NCI-H1417 treated with DMSO at 0.1 percent for 48 hours (cell line): ENCODE results near the gene YBX1.
"Not testable (repeated sequence)": the region's sequence is repeated elsewhere in the genome, so short reads cannot be mapped to it uniquely, and the experiment has no call there.

Experiments used
- DNase-seq: peaks from one replicate; lab custom pipeline; 2025; lab: John Stamatoyannopoulos, UW

YBX1 gene

DNA sequence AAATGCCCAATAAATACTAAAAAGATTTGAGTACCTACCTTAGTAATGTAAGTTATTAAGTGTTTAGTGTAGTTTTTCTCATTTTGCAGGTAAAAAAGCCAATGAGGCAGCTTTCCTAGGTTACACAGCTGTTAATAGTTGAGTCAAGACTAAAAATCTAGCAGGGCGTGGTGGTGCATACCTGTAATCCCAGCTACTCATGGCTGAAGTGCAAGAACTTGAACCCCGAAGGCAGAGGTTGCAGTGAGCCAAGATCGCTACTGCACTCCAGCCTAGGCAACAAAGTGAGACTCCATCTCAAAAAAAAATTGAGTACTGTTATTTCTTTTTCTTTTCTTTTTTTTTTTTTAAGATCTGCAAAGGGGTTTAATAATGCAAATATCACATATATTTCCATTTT, 7.7 kb downstream of the YBX1 start:
- DNase-seq: no peak

DNA sequence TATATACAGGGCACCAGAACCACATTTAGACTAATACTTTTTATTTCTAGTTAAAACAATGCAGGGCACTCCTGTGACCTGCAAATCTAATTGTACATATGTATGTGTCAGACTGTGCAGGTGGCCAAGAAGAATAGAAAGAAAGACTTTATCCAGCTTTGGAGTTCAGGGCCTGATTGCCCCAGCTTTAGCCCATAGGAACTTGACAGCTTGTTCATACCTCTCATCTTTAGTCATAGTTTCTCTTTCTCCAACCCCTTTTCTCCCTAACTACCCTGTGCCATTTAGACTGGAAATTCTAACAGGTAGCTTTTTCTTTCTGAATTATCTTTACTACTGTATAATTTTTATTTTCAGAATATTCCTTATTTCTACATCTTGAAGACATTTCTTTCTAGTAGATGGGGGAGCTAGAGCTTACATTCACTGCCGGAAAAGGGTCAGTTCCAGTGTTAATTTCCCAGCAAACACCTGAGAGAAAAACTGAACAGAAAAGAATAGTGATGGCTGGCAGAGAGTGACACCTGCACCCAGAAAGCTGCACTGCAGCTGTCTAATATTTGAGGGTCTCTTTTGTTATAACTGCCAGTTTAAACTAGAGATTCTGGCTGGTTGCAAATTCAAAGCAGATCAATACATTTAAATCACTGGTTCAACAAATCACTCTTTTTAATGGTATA, 8.4 kb downstream of the YBX1 start:
- DNase-seq: no peak

DNA sequence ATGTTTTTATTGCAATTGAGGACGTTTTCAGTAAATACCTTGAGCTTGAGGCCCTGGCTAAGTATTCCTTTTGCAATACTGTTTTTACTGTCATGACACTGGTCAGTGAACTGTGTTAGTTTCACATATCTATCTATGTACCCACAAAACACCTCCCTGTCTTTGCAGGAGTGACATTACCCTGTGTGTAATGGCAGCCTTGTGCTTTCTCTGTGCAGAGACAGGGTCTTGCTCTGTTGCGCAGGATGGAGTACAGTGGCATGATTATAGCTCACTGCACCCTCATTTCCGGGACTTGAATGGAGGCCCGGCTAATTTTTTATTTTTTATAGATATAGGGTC, 8.9 kb downstream of the YBX1 start:
- DNase-seq: no peak

DNA sequence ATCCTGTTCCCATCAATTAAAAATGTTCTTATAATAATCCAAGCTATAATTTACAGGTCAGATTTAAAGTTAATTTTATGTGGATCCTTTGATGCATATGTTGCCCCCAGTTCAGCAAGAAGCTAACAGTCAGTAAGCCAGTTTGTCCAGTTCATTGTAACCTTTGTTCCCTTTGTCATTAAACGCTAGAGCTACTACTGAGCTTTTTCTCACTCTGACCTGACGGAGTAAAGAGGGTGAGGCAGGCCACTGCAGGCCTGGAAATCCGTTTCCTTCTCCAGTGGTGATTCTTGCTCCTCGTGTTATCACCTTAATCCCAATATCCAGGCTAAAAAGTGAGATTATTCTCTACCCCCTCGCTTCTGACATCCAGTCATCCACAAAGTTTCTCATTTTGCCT, 10.2 kb downstream of the YBX1 start:
- no peak for DNase-seq

DNA sequence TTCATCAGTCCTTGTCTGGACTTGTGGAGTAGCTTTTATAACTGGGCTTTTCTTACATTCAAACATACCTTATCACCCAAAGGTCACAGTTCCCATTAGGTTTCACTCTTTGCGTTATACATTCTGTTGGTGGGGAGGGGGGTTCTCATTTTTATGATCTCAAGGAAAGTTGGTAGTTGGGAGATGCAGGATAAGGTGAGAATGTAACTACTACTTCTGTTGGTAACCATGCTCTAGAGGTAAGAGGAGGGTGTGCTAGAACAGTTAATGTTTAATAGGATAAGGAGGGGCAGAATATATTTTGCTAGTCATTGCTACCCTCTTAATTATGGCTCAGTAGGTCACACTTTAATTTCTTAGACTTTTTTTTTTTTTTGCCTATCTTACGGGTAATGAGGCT, 10.7 kb downstream of the YBX1 start:
- no peak for DNase-seq

DNA sequence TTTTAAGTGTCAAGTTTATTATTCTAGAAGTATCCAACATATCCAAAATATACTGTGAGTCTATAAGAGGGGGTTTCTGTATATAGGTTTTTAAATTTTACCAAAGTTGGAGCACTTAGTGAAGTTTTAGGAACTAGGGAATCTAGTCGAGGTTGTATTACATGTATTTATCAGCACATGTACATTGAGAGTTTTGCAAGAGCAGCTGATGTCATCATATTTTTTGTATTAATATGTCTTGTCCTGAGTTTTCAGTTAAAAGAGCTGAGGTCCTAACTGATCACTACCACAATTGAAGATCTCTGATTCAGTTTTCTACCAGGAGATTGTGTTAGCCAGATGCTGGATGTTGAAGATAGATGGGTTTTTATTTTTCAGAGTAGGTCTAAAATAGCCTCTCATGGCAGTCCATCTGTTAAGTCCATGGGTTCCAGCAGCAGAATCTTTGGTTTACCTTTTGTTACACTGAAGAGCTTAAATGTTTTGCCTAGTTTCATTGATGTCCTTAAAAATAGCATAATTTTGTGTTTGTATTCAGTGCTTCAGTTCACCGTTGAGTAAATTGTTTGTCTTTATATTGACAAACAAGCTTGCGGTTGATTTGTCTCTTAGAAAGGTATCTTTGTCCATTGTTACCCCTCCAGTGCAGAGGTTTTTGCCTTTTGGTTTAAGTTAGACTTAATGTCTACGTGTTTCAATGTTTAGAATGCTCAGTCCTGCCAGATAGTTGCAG, 16.0 kb downstream of the YBX1 start:
- no peak for DNase-seq

DNA sequence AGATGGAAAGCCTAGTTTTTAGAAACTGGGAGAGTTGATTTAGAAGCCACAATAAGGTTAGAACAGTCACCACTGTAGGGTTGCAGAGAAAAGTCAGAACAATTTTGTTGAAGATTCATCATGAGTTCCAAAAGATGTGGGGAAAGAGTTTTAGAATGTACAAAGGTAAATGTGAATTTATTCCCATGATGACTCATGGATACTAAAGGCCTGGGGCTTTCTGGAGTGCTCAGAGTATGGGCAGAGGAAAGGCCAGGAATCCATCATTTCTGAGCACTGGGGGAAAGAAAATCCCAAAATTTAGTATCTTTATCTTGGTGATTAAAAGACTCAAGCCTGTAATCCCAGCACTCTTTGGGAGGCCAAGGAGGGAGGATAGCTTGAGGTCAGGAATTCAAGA, 17.8 kb downstream of the YBX1 start:
- no peak for DNase-seq

DNA sequence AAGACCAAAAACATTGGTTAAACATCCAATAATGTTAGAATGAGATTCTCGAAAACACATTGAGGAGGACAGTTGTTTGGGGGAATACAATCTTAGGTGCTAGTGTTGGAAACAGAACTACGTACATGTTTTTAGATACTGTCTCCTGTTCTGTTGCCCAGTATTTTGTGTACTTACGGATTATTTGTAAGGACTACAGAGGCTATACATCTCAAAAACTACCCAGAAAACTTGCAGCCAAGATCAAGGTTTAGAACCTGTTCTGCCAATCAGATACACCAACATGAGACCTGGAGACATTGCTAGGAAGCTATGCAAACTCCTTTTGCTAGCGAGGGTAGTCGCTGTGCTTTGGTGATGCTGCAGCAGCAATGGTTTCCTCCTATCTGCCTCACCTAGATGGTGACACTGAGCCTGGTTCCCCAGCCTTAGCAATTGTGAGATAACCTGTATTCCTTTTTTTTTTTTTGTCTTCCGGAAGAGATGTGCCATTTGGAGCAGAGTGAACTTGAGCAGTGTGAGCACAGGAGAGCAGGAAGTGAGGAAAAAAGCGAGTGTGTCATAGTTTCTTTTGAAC, 21.8 kb downstream of the YBX1 start:
- no peak for DNase-seq

DNA sequence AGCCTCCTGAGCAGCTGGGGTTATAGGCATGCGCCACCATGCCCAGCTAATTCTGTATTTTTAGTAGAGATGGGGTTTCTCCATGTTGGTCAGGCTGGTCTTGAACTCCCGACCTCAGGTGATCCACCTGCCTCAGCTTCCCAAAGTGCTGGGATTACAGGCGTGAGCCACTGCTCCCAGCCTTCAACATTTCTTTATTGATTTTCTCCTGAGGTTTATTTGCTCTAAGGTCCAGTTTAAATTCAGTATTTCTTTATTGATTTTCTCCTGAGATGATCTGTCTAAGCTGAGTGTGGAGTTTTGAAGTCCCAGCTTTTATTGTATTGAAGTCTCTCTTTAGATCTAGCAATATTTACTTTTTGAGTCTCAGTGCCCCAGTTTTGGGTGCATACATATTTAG, 30.6 kb downstream of the YBX1 start:
- DNase-seq: not testable (repeated sequence)

DNA sequence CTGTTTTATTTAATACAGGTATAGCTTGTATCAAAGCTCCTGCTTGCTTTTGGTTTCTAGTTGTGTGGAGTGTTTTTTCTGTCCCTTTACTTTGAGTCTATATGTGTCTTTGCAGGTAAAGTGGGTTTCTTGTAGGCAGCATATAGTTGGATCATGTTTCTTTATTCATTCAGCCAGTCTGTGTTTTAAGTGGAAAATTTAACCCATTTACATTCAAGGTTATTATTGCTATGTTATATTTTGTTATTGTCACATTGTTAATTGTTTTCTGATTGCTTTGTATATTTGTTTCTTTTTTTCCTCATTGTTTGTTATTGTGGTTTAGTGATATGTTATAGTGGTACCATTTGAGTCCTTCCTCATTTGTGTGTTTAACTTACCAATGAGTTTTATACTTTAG, 31.1 kb downstream of the YBX1 start:
- DNase-seq: no peak

DNA sequence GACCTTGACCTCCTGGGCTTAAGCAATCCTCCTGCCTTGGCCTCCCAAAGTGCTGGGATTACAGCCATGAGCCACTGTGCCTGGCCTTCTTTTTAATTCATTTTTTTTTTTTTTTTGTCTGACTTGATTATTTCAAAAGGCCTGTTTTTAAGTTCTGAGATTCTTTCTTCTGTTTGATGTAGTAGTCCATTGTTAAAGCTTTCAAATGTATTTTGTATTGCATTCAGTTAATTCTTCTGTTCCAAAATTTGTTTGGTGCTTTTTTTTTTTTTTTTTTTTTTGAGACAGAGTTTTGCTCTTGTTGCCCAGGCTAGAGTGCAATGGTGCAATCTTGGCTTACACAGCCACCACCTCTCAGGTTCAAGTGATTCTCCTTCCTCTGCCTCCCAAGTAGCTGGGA, 32.2 kb downstream of the YBX1 start:
- DNase-seq: not testable (repeated sequence)

DNA sequence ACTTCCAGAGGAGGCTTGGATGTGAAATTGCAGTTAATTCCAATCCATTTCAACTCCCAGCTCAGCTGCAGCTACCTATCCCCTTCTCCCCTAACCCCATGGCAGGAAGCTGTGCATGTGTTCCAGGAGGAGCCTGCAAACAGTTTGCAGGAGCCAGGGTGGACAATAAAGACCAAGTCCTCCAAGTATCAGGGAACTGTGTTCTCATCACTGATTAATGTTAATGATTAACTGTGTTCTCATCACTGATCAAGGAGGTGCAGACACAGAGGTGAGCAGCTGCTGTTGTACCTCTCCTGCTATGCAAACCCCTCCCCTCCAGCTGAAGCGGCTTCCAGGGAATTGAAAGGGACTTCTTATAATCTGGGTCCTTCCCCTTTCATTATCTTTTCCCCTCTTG, 38.6 kb downstream of the YBX1 start:
- no peak for DNase-seq

DNA sequence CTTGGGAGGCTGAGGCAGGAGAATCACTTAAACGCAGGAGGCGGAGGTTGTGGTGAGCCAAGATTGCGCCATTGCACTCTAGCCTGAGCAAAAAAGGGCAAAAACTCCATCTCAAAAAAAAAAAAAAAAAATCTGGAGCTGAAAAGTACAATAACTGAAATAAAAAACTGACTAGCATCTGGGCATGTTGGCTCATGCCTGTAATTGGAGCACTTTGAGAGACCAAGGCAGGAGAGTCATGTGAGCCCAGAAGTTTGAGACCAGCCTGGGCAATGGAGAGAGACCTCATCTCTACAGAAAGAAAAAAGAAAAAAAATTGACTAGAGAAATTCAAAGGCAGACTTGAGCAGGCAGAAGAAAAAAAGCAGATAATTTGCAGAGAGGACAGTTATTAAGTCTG, 39.7 kb downstream of the YBX1 start:
- no peak for DNase-seq

DNA sequence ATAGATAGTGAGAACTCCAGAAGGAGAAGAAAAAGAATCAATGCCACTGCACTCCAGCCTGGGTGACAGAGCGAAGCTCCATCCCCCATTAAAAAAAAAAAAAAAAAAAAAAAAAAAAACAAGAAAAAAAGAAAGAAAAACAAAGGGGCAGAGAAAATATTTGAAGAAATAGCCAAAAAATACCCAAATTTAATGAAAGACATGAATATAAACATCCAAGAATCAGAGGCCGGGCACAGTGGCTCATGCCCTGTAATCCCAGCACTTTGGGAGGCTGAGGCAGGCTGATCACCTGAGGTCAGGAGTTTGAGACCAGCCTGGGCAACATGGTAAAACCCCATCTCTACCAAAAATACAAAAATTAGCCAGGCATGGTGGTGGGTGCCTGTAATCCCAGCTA, 40.2 kb downstream of the YBX1 start:
- not testable (repeated sequence) for DNase-seq

DNA sequence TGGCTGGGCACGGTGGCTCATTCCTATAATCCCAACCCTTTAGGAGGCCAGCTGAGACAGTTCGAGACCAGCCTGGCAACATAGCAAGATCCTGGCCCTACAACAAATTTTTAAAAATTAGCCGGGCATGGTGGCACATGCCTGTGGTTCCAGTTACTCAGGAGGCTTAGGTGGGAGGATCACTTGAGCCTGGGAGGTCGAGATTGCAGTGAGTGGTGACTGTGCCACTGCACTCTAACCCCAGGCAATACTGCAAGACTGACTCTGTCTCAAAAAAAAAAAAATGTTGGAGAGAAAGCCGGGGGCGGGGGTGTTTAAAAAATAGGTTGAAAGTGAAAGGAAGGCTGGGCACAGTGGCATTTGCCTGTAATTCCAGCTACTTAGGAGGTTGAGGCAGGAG, 41.3 kb downstream of the YBX1 start:
- DNase-seq: no peak

DNA sequence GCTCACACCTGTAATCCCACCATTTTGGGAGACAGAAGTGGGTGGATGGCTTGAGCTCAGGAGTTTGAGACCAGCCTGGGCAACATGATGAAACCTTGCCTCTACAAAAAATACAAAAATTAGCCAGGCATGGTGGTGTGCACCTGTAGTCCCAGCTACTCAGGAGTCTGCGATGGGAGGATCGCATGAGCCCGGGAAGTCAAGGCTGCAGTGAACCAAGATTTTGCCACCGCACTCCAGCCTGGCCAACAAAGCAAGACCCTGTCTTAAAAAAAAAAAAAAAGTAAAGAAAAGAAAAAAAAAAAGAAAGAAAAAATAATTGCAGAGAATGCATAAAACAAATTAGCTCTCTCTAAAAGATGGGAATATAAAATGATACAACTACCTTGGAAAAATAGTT, 43.6 kb downstream of the YBX1 start:
- not testable (repeated sequence) for DNase-seq

DNA sequence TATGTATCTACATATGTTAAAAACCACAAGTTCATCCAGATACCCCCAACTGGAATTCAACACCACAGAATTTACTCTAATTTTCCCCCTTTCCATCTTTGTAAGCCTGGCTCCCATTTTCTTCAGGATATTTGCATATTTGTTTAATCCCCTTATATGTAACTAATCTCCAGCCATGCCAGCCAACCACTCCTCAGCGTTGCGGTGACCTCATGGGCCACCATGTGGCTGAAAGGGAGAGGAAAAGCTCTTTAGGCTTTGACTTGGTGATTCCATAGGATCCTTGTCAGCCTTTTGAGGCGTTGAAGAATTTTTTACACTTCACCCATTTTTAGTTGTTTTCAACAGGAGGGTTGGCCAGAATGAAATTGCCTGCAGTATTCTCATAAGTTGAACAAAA, 47.8 kb downstream of the YBX1 start:
- no peak for DNase-seq

DNA sequence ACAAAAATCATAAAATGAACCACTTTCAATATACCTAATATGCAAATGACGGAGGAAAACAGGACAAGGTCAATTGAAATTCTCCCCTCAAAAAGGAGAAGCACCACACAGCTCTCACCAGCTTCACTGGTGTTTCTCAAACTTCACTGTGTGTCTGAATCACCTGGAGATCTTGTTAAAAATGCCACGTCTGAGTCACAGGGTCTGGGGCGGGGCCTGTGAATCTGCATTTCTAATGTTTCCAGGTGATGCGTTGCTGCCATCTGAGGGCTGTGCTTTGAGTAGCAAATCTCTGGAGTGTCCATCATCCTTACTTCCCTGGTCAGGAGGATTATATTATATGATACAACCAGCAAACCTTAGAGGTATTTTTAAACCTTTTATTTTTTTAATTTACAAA, 48.8 kb downstream of the YBX1 start:
- DNase-seq: no peak

DNA sequence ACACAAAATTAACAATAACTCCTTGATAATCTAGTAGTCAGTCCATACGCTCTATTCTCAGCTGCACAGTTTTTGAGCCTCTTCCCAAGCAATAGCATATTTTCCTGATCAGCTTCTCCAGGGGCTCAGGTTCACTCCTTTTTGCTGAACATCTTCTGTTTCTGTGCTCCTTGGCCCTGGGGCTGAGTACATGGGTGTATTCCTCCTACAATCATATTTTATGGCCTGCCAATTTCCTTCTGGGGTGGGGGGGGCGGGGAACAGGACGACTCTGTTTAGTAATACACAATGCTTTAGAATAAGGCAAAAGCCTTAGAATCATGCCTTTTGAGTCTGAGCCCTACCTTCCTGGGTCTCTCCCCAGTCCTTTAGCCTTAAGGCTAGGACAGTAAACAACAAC, 49.4 kb downstream of the YBX1 start:
- DNase-seq: no peak

DNA sequence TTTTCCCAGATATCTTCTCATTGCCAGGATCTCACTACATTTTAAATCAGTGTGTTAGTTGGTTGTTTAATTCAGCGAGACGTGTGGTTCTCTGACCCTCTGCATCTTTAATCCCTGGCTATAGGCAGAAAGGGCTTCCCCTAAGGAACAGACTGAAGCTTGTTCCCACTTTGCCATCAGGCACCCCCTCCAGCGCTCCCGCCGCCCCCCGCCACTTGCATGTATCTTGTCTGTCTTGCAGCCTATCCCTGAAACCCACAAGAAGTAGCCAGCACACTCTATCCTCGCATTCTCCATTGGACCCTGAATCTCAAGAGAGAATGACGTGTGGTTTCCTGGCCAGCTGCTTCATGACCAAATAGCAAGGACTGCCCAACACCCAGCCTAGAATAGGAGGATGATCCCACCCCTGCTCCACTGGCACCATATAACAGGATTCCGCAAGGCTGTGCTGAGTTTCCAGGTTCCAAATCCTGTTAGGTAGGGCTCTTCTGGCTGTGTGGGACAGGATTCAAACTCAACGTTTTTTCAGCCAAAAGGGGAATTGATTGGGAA, 50.0 kb downstream of the YBX1 start:
- no peak for DNase-seq

DNA sequence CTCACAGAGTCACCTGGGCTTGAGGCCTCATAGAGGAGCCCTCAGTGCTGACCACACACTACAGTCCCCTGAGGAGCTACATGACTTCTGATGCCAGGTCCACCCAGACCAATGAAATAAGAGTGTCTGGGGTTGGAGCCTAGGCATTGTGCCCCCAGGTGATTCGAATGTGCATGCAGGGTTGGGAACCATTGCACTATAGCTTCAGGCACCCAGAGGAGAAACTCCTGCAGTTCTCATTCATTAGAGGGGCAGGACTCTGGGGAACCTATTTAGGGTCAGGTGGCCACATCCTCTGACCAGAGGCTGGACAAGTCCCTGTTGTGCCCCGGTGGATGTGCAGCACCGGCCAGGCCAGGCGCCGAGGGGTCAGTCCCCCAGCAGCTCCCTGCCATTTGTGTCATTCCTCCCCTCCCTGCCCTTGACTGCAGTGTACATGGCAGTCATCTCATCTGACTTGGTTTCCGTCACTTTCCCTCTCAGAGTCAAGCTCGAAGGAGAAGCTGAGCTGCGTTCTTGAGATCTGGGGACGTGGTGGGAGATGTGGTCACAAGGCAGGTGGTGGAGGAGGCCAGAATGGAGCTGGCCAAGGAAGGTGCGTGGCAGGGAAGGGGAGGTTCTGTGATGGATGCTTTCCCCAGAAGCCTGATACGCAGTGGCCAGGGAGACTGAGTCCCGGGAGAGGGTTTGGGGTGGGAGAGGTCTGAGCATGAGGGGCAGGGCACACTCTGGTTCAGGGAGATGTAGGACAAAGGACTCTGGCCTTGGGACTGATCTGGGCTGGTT, 51.4 kb downstream of the YBX1 start:
- no peak for DNase-seq

DNA sequence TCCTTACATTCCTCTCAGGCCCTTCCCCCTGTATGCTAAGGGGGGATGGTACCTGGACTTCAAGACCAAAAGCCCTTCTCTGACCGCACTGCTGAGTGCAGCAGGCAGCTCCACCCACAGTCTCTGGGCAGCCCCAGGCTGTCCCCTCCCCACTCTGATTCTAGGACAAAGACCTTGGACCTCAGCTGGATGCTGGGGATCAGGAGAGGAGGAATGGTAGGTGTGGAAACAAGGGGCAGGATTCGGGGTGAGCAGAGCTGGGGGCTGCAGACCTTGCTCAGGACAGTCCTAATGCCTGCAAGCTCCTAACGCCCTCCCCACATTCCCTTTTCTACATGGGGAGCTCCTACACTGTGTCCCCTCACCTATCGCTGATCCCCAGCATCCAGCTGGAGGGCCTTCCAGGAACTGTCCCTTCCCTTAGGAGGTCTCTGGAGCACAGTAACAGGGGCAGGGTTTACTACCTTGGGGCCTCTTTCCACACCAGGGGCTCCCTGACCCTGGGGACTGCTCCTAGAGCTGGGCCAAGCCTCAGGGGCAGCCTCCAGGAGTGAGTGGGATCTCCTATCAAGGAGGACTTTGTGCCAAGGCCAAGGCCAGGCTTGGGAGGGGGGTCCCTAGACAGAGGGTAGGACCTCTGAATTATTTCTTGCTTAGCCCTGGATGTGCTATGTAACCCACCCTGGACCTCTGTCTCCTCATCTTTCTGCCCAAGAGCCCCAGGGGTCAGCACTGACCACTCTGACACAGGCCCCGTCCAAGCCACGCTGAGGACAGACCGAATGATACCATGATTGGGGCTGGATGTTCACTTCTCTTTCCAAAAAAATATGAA, 52.2 kb downstream of the YBX1 start:
- no peak for DNase-seq
